Body of pancreas (tissue), 4 donors: ENCODE measurements around the gene ARHGAP24. TPM values are rescaled to one million over a fixed set of nuclear protein-coding genes. Genes with fewer than 3 reads are reported as not detected.

Experiments used
- ATAC-seq: fragments of 150-250 bp; one replicate; pipeline ENCODE4 v1.9.1; 2016
- DNase-seq, 4 donors: peaks; one replicate each; pipeline ENCODE4 v3.0.0-alpha.2; 2019
- H3K27ac ChIP-seq, 4 donors: fragments of 200-600 bp; sonication (generic); 1 replicate in 3 of 4; 2 replicates in 1 of 4; pipeline versions ENCODE4 v1.5.1 to v1.6.1; 2016 to 2019; ENCODE audit warnings: mild to moderate bottlenecking in 1 of 4, mixed read lengths in 1 of 4, moderate library complexity in 1 of 4
- H3K27me3 ChIP-seq, 2 donors: fragments of 200-600 bp; sonication (generic); one replicate each; pipeline ENCODE4 v1.6.0; 2016; ENCODE audit warnings: mild to moderate bottlenecking in 1 of 2
- H3K36me3 ChIP-seq, 2 donors: fragments of 200-600 bp; sonication (generic); replicated peaks in 1 of 2; 2 replicates each; pipeline ENCODE4 v1.5.1; 2016; ENCODE audit warnings: low read depth in 2 of 2; ENCODE audit not compliant: insufficient read depth in 1 of 2
- H3K4me1 ChIP-seq: fragments of 200-600 bp; sonication (generic); one replicate; pipeline ENCODE4 v1.6.0; 2016
- H3K4me3 ChIP-seq, 2 donors: fragments of 200-600 bp; sonication (generic); 1 replicate in 1 of 2; 2 replicates in 1 of 2; pipeline ENCODE4 v1.5.1; 2016 to 2019
- H3K9me3 ChIP-seq, 3 donors: fragments of 200-600 bp; sonication (generic); 1 replicate in 2 of 3; 2 replicates in 1 of 3; pipeline ENCODE4 v1.5.1; 2016
- POLR2A ChIP-seq, 3 donors: fragments of 450-650 bp; IDR thresholded peaks; one replicate each; pipeline ENCODE4 v1.6.1; 2016; ENCODE audit warnings: antibody characterized with exemption in 3 of 3, mild to moderate bottlenecking in 2 of 3
- WGBS, 2 donors: methylation state at CpG; one replicate each; pipeline ENCODE4 v1.1.5; 2017; 5-methylcytosine and 5-hydroxymethylcytosine counted together
- intact Hi-C: fragments of 100-400 bp; cut with DNase I; formaldehyde crosslinking; loops from one replicate; pipeline ENCODE4 v1.15.1; 2023
- total RNA-seq, 2 donors: library from RNA; depleted of rRNA; stranded (reverse); fragments of >200 nt; gene quantifications; one replicate each; pipeline ENCODE4 v1.1.0, GENCODE V29; 2016
- TF ChIP-seq, protein P1 (sequence below), 7 experiments: fragments of 450-650 bp in 4 of 7; fragments of 200-600 bp in 3 of 7; sonication (generic) in 3 of 7; IDR thresholded peaks; one replicate each; pipeline ENCODE4 v1.5.1; 2016 to 2019; ENCODE audit warnings: antibody characterized with exemption in 7 of 7

The ARHGAP24 gene
- total RNA-seq, 2 donors from 2014 or later = 43.3 to 113 TPM

DNA sequence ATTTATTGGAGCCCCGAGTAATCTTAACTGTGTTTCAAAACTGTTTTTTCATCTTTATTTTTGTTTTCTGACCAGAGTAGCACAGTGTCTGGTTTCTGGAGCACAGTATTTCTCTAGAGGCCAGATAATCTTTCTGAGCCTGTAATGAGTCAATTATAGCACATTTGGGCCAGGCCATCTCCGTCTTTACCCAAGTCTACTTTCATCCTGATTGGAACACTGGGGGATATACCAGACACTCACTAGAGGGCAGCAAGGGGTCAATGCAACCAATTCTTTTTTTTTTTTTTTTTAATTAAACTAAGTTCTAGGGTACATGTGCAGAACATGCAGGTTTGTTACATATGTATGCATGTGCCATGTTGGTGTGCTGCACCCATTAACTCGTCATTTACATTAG lies 282.0 kb downstream of the ARHGAP24 start:
- TF ChIP-seq POLR2A (IDR thresholded peaks at IDR 0.05) = no peak
- TF ChIP-seq, protein P1, sequence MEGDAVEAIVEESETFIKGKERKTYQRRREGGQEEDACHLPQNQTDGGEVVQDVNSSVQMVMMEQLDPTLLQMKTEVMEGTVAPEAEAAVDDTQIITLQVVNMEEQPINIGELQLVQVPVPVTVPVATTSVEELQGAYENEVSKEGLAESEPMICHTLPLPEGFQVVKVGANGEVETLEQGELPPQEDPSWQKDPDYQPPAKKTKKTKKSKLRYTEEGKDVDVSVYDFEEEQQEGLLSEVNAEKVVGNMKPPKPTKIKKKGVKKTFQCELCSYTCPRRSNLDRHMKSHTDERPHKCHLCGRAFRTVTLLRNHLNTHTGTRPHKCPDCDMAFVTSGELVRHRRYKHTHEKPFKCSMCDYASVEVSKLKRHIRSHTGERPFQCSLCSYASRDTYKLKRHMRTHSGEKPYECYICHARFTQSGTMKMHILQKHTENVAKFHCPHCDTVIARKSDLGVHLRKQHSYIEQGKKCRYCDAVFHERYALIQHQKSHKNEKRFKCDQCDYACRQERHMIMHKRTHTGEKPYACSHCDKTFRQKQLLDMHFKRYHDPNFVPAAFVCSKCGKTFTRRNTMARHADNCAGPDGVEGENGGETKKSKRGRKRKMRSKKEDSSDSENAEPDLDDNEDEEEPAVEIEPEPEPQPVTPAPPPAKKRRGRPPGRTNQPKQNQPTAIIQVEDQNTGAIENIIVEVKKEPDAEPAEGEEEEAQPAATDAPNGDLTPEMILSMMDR (IDR thresholded peaks at IDR 0.05) = peak in 6 of 7 experiments; percentile 31 to 58 (median 46)
- ATAC-seq (peak; percentile 45), DNase-seq (peak in 3 of 4 donors; percentile 39 to 54 (median 48))
- Histone ChIP-seq H3K36me3 (no peaks in the 10 kb centered on the region), H3K9me3 (no peaks in the 10 kb centered on the region), H3K27ac (no peak overlapping the region), H3K4me3 (no peak overlapping the region), H3K27me3 (no peaks in the 10 kb centered on the region), H3K4me1 (peaks cover 9% of the 10 kb centered on the region)
- intact Hi-C loops = loop anchor here (10.0 kb wide), 1 partner anchor 612 kb away; no protein-coding TSS in a partner anchor
- 57 to 76% methylated on average over 3 of the region's 3 CpGs for WGBS, 2 donors

DNA sequence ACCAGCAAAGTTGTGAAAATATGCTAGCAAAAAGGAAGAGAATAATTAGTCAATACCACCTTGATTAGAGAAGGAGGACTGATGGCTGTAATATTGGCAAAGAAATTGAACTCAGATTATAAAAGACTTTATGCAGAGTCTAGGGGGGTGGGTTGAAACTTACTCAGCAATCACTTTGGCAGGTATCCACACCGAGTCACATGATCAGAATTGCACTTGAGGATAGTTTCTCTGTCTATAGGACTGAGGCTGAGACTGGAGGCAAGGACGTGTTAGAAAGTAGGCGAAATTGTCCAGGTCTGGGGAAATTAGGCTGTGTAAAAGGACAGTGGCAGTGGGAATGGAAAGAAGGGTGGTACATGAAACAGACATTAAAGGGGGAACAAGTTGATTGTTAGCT lies 284.4 kb downstream of the ARHGAP24 start:
- Histone ChIP-seq H3K4me3 (no peak overlapping the region), H3K36me3 (no peaks in the 10 kb centered on the region), H3K9me3 (no peaks in the 10 kb centered on the region), H3K27me3 (no peaks in the 10 kb centered on the region), H3K27ac (no peak overlapping the region), H3K4me1 (peaks cover 23% of the 10 kb centered on the region)
- no peak for TF ChIP-seq POLR2A (IDR thresholded peaks at IDR 0.05)
- TF ChIP-seq, protein P1 (IDR thresholded peaks at IDR 0.05) = no peak
- ATAC-seq (no peak), DNase-seq (no peak)
- 89 to 95% methylated on average over 3 of the region's 3 CpGs for WGBS, 2 donors
- intact Hi-C loops = loop anchor here (10.0 kb wide), 1 partner anchor 615 kb away; no protein-coding TSS in a partner anchor

DNA sequence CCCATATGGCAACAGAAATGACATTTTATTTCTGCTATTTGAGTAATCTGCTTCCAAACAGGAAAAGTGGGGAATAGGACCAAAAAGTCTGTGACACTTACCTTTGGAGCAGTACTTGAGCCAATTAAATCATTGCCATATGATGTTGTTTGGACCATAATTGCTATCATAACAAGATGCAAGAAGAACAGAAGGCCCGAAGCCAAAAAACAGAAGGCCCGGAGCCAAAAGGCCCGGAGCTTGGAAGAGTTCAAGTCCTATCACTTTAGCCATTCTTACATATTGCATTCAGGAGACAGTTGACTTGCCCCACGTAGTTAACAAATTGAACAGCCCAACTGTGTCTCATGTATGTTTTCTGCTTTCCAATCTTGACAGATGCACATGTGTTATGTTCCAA lies 285.6 kb downstream of the ARHGAP24 start:
- H3K36me3 ChIP-seq = no peaks in the 10 kb centered on the region
- H3K27me3 ChIP-seq = no peaks in the 10 kb centered on the region
- ATAC-seq (no peak), DNase-seq (no peak)
- peaks cover 23% of the 10 kb centered on the region for H3K4me1 ChIP-seq
- intact Hi-C loops = no loop called here
- 67 to 78% methylated on average over 4 of the region's 4 CpGs for WGBS, 2 donors
- TF ChIP-seq, protein P1 (IDR thresholded peaks at IDR 0.05) = no peak
- TF ChIP-seq POLR2A (IDR thresholded peaks at IDR 0.05) = no peak
- H3K4me3 ChIP-seq = no peak overlapping the region
- no peaks in the 10 kb centered on the region for H3K9me3 ChIP-seq
- H3K27ac ChIP-seq = no peak overlapping the region

DNA sequence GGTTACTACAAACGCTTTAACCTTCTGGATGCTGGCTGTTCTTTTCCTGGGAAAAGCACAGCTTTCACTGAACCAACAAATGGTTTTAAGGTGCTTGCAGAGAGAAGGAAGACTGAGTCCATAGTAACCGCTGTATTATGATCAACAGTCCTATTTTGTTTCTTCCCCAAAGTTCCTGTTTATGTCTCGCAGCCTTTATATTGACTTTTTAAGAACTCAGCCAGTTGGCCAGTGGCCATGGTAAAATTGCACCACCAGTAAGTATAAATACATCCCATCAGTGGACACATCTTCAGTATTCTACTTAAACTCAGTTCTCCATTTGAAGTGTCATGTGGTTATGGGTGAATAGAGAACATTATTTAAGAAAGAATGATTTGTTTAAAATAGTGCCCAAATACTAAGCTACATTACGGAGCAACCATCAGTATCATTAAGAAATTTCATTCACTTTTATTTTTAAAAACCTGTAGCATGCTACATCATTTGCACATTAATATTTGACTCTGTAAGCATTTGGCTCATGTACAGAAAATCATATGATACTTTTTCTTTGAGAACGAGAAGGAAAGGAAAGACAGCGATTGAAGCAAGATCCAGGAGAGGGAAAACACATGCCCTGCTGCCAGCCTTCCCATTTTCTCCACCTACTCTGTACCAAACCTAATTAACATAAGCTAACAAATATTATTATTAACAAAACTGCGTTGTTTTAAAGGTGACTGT lies 287.0 kb downstream of the ARHGAP24 start:
- no peaks in the 10 kb centered on the region for H3K36me3 ChIP-seq
- no peaks in the 10 kb centered on the region for H3K27me3 ChIP-seq
- intact Hi-C loops = no loop called here
- H3K4me1 ChIP-seq = peaks cover 23% of the 10 kb centered on the region
- TF ChIP-seq, protein P1 (IDR thresholded peaks at IDR 0.05) = no peak
- TF ChIP-seq POLR2A (IDR thresholded peaks at IDR 0.05) = no peak
- H3K4me3 ChIP-seq = no peak overlapping the region
- ATAC-seq (peak; percentile 85), DNase-seq (peak; percentile 59 to 75 (median 67))
- H3K9me3 ChIP-seq = no peaks in the 10 kb centered on the region
- H3K27ac ChIP-seq = peak overlapping the region; percentile 32 to 52 (median 47)
- WGBS, 2 donors = 18 to 19% methylated on average over 7 of the region's 7 CpGs

DNA sequence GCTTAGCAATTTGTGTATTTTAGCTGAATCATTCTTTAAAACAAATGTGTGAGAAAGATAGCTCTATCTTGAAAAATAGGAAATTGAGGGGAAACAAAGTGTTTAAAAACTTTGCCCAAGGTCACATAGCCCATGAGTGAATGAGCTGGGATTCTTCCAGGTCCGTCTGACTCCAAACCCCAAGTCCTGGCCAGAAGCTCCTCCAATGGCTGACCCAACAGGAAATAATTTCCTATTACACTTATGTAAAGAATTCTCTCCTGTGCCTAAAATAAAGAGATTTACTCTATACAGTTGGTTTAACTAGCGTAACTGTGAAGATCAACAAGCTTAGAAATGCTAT lies 287.6 kb downstream of the ARHGAP24 start:
- TF ChIP-seq POLR2A (IDR thresholded peaks at IDR 0.05) = no peak
- TF ChIP-seq, protein P1 (IDR thresholded peaks at IDR 0.05) = no peak
- 35 to 47% methylated on average over 2 of the region's 2 CpGs for WGBS, 2 donors
- Histone ChIP-seq H3K27ac (peak overlapping the region; percentile 32 to 52 (median 47)), H3K4me1 (peaks cover 23% of the 10 kb centered on the region), H3K27me3 (no peaks in the 10 kb centered on the region), H3K9me3 (no peaks in the 10 kb centered on the region), H3K36me3 (no peaks in the 10 kb centered on the region), H3K4me3 (no peak overlapping the region)
- intact Hi-C loops = no loop called here
- DNase-seq (peak; percentile 35 to 76 (median 60)), ATAC-seq (peak; percentile 70)
